ENCODE data around the gene CPSF4L.

The CPSF4L gene

GRCh38 chr17:73291260-73291801, 29.7 kb upstream of the CPSF4L start:
- H3K27me3 Mint-ChIP-seq (ENCODE audit: low read depth, poor library complexity) = peaks cover 3% of the 10 kb centered on the region
- TF ChIP-seq CTCF (IDR thresholded peaks at IDR 0.05) = no peak
- DNase-seq = no peak
- H3K36me3 Mint-ChIP-seq (ENCODE audit: low read depth) = peaks cover 14% of the 10 kb centered on the region
- peak overlapping the region; percentile 68 for H3K27ac Mint-ChIP-seq
- H3K4me3 Mint-ChIP-seq = no peak overlapping the region
- H3K4me1 Mint-ChIP-seq = peaks cover 70% of the 10 kb centered on the region
- no peaks in the 10 kb centered on the region for H3K9me3 Mint-ChIP-seq

DNA sequence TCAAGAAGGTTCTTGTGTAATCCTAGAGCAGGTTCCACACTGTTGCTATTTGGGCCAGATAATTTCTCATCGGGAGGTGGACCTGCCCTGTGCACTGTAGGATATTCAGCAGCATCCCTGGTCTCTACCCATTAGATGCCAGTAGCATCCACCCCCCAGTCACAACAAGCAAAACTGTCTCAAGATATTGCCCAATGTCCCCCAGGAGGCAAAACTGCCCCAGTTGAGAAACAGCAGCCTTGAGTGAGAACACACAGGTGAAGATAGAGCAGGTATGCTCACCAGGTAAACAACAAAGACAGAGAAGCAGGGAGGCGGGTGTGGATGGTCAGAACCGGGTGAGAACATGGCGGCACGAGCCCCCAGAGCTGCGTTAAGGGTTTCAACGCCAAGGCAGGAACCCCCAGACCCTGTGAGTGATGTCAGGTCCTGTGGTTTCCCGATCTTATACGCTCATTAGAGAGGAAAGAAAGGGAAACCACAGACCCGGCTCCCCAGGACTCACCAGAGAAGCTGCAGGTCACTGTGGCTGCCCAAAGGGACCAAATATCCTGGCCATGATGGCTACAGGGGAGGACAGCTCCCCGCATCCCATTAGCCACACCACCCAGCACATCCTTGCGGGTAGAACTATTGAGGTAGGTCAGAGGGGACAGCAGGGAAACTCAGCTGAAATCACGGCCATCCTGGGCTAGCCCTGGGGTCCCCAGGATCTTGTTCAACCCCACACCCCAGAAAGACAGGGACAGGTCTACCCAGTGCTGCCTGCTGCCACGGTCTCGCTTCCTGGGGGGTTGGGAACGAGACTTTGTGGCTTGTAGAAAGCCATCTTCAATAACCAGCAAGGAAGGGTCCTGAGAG, 28.9 kb upstream of the CPSF4L start:
- no peaks in the 10 kb centered on the region for H3K9me3 Mint-ChIP-seq
- peaks cover 3% of the 10 kb centered on the region for H3K27me3 Mint-ChIP-seq (ENCODE audit: low read depth, poor library complexity)
- DNase-seq = no peak
- TF ChIP-seq CTCF (IDR thresholded peaks at IDR 0.05) = no peak
- H3K36me3 Mint-ChIP-seq (ENCODE audit: low read depth) = peaks cover 19% of the 10 kb centered on the region
- no peak overlapping the region for H3K4me3 Mint-ChIP-seq
- peaks cover 76% of the 10 kb centered on the region for H3K4me1 Mint-ChIP-seq
- peak overlapping the region; percentile 55 for H3K27ac Mint-ChIP-seq

- peaks cover 14% of the 10 kb centered on the region for H3K36me3 Mint-ChIP-seq (ENCODE audit: low read depth)
- H3K4me3 Mint-ChIP-seq = no peak overlapping the region
- TF ChIP-seq CTCF (IDR thresholded peaks at IDR 0.05) = no peak
- peaks cover 3% of the 10 kb centered on the region for H3K27me3 Mint-ChIP-seq (ENCODE audit: low read depth, poor library complexity)
- no peaks in the 10 kb centered on the region for H3K9me3 Mint-ChIP-seq
- no peak for DNase-seq
- peak overlapping the region; percentile 70 for H3K27ac Mint-ChIP-seq
- peaks cover 82% of the 10 kb centered on the region for H3K4me1 Mint-ChIP-seq
Measured at GRCh38 chr17:73289549-73290254, 28.0 kb upstream of the CPSF4L start.

DNA sequence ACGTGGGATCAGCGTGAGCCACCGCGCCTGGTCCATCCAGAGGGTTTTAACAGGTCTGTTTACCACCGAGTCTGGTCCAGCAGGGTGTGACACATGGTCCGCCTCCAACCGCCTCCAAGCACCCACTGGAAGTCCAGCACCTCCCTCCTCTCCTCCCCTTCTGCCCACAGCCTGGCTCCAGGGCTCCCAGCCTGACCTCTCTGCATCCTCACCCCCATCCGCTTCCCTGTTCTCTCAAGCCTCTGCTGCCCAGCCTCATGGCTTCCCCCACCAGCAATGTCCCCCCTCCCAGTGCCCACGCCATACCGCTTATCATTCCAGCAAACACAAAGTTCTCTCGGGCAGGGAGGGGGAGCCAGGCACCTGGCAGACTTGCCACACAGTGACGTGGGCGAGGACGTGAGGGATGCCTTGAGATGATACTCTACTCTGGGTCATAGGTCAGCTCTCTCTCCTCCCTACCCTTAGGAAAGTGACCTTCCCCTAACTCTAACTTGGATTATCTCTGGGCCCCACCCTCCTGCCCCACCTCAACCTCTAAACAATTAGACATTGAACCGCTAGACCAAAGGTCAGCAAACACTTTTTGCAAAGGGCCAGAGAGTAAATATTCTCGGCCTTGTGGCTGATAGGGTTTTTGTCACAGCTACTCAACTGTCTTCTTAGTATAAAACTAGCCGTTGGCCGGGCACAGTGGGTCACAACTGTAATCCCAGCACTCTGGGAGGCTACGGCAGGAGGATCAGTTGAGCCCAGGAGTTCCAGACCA, 27.0 kb upstream of the CPSF4L start:
- TF ChIP-seq CTCF (IDR thresholded peaks at IDR 0.05) = no peak
- H3K27me3 Mint-ChIP-seq (ENCODE audit: low read depth, poor library complexity) = peaks cover 3% of the 10 kb centered on the region
- H3K36me3 Mint-ChIP-seq (ENCODE audit: low read depth) = peaks cover 14% of the 10 kb centered on the region
- DNase-seq = no peak
- peaks cover 90% of the 10 kb centered on the region for H3K4me1 Mint-ChIP-seq
- H3K27ac Mint-ChIP-seq = peak overlapping the region; percentile 70
- no peaks in the 10 kb centered on the region for H3K9me3 Mint-ChIP-seq
- no peak overlapping the region for H3K4me3 Mint-ChIP-seq

DNA sequence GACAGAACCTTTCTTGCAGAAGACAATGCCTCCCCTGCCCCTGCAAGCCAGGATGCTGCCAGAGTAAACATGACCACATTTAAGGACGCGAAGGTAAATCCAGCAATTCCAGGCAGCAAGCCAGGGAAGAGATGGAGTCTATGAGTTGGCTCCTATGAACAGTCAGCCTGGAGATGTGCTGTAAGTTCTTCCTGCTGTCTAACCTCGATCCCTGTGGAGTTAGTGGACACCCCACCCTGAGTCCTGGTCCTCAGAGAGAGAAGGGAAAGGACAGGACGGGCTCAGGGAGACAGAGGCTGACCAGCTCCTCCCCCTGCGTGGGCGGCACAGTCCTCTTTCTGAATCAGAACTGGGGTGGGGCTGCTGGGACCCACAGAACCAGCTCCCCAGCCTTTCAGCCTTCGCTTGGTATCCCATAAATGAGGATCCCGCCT, 25.2 kb upstream of the CPSF4L start:
- Mint-ChIP-seq H3K4me3 (no peak overlapping the region), H3K27me3 (ENCODE audit: low read depth, poor library complexity) (peaks cover 3% of the 10 kb centered on the region), H3K4me1 (peaks cover 92% of the 10 kb centered on the region), H3K9me3 (no peaks in the 10 kb centered on the region), H3K27ac (peak overlapping the region; percentile 59), H3K36me3 (ENCODE audit: low read depth) (peaks cover 19% of the 10 kb centered on the region)
- no peak for TF ChIP-seq CTCF (IDR thresholded peaks at IDR 0.05)
- DNase-seq = no peak
